GM23248 (cell line): ENCODE measurements around the gene NAIF1.
"Not testable (repeated sequence)": the region's sequence is repeated elsewhere in the genome, so short reads cannot be mapped to it uniquely, and the experiment has no call there.

Experiments
- EZH2 ChIP-seq: fragments of 200-600 bp; sonication (generic); IDR thresholded peaks from 2 replicates; pipeline ENCODE4 v1.6.1; 2018; ENCODE audit warnings: antibody characterized with exemption, mild to moderate bottlenecking; ENCODE audit not compliant: insufficient read depth, poor library complexity, severe bottlenecking
- EZH2phosphoT487 ChIP-seq: fragments of 200-600 bp; sonication (generic); IDR thresholded peaks from 2 replicates; pipeline ENCODE4 v1.6.1; 2018; ENCODE audit warnings: antibody characterized with exemption, moderate library complexity, mild to moderate bottlenecking, low read depth; ENCODE audit not compliant: insufficient read depth

- TF ChIP-seq EZH2, EZH2phosphoT487: not testable (repeated sequence)
Observed at GRCh38 chr9:128045409-128045808, 21.7 kb downstream of the NAIF1 start.
